OCI-LY7 (cell line): Measurements from ENCODE around the gene RABGGTB. TPM values are rescaled to one million over a fixed set of nuclear protein-coding genes. Genes with fewer than 3 reads are reported as not detected.
"Not testable (repeated sequence)": the region's sequence is repeated elsewhere in the genome, so short reads cannot be mapped to it uniquely, and the experiment has no call there.

Source experiments
- BruUV-seq: library from RNA; stranded (reverse); fragments of 400-500 nt; replicated peaks from 2 replicates; lab custom pipeline; 2021; lab: Mats Ljungman, UMichigan
- CTCF ChIA-PET: fragments of 300-600 bp; sonication (Branson Sonifier 250); formaldehyde crosslinking; loops from one replicate; lab custom pipeline; 2022; ENCODE audit warnings: antibody characterized with exemption; ENCODE audit not compliant: unreplicated experiment; lab: Charles Lee
- POLR2A ChIA-PET: fragments of 300-600 bp; sonication (Branson Sonifier 250); formaldehyde crosslinking; loops from one replicate; lab custom pipeline; 2022; ENCODE audit warnings: antibody characterized with exemption; lab: Charles Lee
- DNase-seq: peaks from one replicate; pipeline ENCODE4 v3.0.0-alpha.2; 2015; ENCODE audit warnings: low spot score
- H2AFZ ChIP-seq: fragments of 200-600 bp; sonication (generic), shearing (Covaris generic); 2 replicates; pipeline ENCODE4 v1.6.1; 2014; ENCODE audit warnings: mild to moderate bottlenecking, antibody characterized with exemption, low read length, moderate library complexity
- H3K27ac ChIP-seq: fragments of 200-600 bp; sonication (generic); 2 replicates; pipeline ENCODE4 v1.5.1; 2014; ENCODE audit warnings: mixed run types, low read depth, mild to moderate bottlenecking, moderate library complexity, low read length, inconsistent platforms; ENCODE audit not compliant: poor library complexity, severe bottlenecking
- H3K36me3 ChIP-seq: fragments of 200-600 bp; sonication (generic); 2 replicates; pipeline ENCODE4 v1.6.1; 2014; ENCODE audit warnings: mild to moderate bottlenecking, antibody characterized with exemption, low read length, moderate library complexity, mixed read lengths; ENCODE audit not compliant: insufficient read depth
- H3K4me1 ChIP-seq: fragments of 200-600 bp; sonication (generic); 2 replicates; pipeline ENCODE4 v1.5.1; 2014; ENCODE audit warnings: mild to moderate bottlenecking, low read length; ENCODE audit not compliant: insufficient read depth, poor library complexity, severe bottlenecking
- H3K4me2 ChIP-seq: fragments of 200-600 bp; sonication (generic); 2 replicates; pipeline ENCODE4 v1.6.1; 2014; ENCODE audit warnings: mild to moderate bottlenecking, low read length
- H3K4me3 ChIP-seq: fragments of 200-600 bp; sonication (generic); 2 replicates; pipeline ENCODE4 v1.5.1; 2014; ENCODE audit warnings: mild to moderate bottlenecking, low read depth, low read length; ENCODE audit not compliant: poor library complexity, severe bottlenecking
- H3K79me2 ChIP-seq: fragments of 200-600 bp; sonication (generic); 2 replicates; pipeline ENCODE4 v1.6.1; 2016; ENCODE audit warnings: low read depth, mild to moderate bottlenecking, low read length, moderate library complexity, mixed read lengths; ENCODE audit not compliant: insufficient read depth
- H3K9me2 ChIP-seq: fragments of 200-600 bp; sonication (generic); 2 replicates; pipeline ENCODE4 v1.6.1; 2016; ENCODE audit warnings: mild to moderate bottlenecking, low read length, mixed read lengths; ENCODE audit not compliant: insufficient read depth
- H3K9me3 ChIP-seq: fragments of 200-600 bp; sonication (generic); 2 replicates; pipeline ENCODE4 v1.6.1; 2014; ENCODE audit warnings: mild to moderate bottlenecking, mixed run types, low read length, mixed read lengths
- H4K20me1 ChIP-seq: fragments of 200-600 bp; sonication (generic); 2 replicates; pipeline ENCODE4 v1.6.1; 2014; ENCODE audit warnings: mild to moderate bottlenecking, antibody characterized with exemption, low read length, moderate library complexity, mixed read lengths; ENCODE audit not compliant: insufficient read depth
- CTCF ChIP-seq: fragments of 200-600 bp; sonication (generic); conservative IDR thresholded peaks from 2 replicates; pipeline ENCODE4 v1.5.1; 2014; ENCODE audit warnings: mild to moderate bottlenecking, antibody characterized with exemption, low read length, moderate library complexity, mixed read lengths
- EZH2phosphoT487 ChIP-seq: fragments of 200-600 bp; sonication (generic); IDR thresholded peaks from 2 replicates; pipeline ENCODE4 v1.6.1; 2018; ENCODE audit warnings: low read depth, borderline replicate concordance, mild to moderate bottlenecking, mixed run types, antibody characterized with exemption, low read length, moderate library complexity, mixed read lengths
- intact Hi-C: fragments of 100-400 bp; cut with micrococcal nuclease; formaldehyde crosslinking; loops from one replicate; pipeline ENCODE4 v1.10.0; 2022; ENCODE audit not compliant: unreplicated experiment
- total RNA-seq, 2 experiments: library from RNA; depleted of rRNA in 1 of 2; stranded (reverse); fragments of >200 nt in 1 of 2; shearing (Covaris generic) in 1 of 2; gene quantifications; 2 replicates each; pipeline ENCODE4 v1.2.3, GENCODE V29; 2014 to 2022

RABGGTB gene
- total RNA-seq, 2 experiments from 2014 or later = 132 to 165 TPM

GRCh38 chr1:75768016-75768415 is 18.0 kb upstream of the RABGGTB start:
- POLR2A ChIA-PET = interaction anchor here (0.6 to 1.6 kb wide), 3 partner anchors 9 to 34 kb away, joined by 3 to 5 read pairs (median 4); no protein-coding TSS in a partner anchor
- H2AFZ ChIP-seq = no peak overlapping the region
- no peaks in the 10 kb centered on the region for H3K79me2 ChIP-seq
- no peak overlapping the region for H3K4me3 ChIP-seq
- no peaks in the 10 kb centered on the region for H3K4me1 ChIP-seq
- H3K4me2 ChIP-seq = no peak overlapping the region
- peaks cover 20% of the 10 kb centered on the region for H3K36me3 ChIP-seq
- no peaks in the 10 kb centered on the region for H4K20me1 ChIP-seq
- TF ChIP-seq EZH2phosphoT487 = no peak
- TF ChIP-seq CTCF = no peak
- H3K9me2 ChIP-seq = no peaks in the 10 kb centered on the region
- CTCF ChIA-PET = no interaction called here
- no peak for DNase-seq
- no peaks in the 10 kb centered on the region for H3K9me3 ChIP-seq
- no TSS peak for BruUV-seq
- H3K27ac ChIP-seq = no peak overlapping the region
- intact Hi-C loops = no loop called here

- intact Hi-C loops = no loop called here
- no peak for TF ChIP-seq CTCF
- no peak for TF ChIP-seq EZH2phosphoT487
- no peak for DNase-seq
- no peaks in the 10 kb centered on the region for H3K79me2 ChIP-seq
- no peaks in the 10 kb centered on the region for H3K36me3 ChIP-seq
- BruUV-seq = no TSS peak
- H3K9me3 ChIP-seq = no peaks in the 10 kb centered on the region
- ChIA-PET POLR2A (interaction anchor here (0.6 to 1.1 kb wide), 3 partner anchors 30 to 1536 kb away, joined by 3 to 4 read pairs (median 3); no protein-coding TSS in a partner anchor), CTCF (no interaction called here)
- no peaks in the 10 kb centered on the region for H3K9me2 ChIP-seq
- H2AFZ ChIP-seq = no peak overlapping the region
- H3K4me2 ChIP-seq = no peak overlapping the region
- no peak overlapping the region for H3K4me3 ChIP-seq
- H4K20me1 ChIP-seq = no peaks in the 10 kb centered on the region
- no peaks in the 10 kb centered on the region for H3K4me1 ChIP-seq
- no peak overlapping the region for H3K27ac ChIP-seq
Measured at GRCh38 chr1:75770761-75771160, 15.3 kb upstream of the RABGGTB start.

GRCh38 chr1:75771978-75772377 is 14.1 kb upstream of the RABGGTB start:
- POLR2A ChIA-PET = no interaction called here
- intact Hi-C loops = no loop called here

GRCh38 chr1:75777812-75778211 is 8.2 kb upstream of the RABGGTB start:
- H2AFZ ChIP-seq, H4K20me1 ChIP-seq, BruUV-seq, H3K27ac ChIP-seq, H3K9me3 ChIP-seq, H3K4me3 ChIP-seq, H3K4me2 ChIP-seq, H3K36me3 ChIP-seq, intact Hi-C loops, H3K4me1 ChIP-seq, CTCF ChIA-PET, H3K79me2 ChIP-seq, DNase-seq, H3K9me2 ChIP-seq: not testable (repeated sequence)
- POLR2A ChIA-PET = interaction anchor here (0.6 to 0.8 kb wide), 2 partner anchors 31 to 38 kb away, joined by 3 to 7 read pairs; no protein-coding TSS in a partner anchor

More at GRCh38 chr1:75771978-75772377, 14.1 kb upstream of the RABGGTB start:
- Histone ChIP-seq H3K27ac (no peak overlapping the region), H2AFZ (no peak overlapping the region), H3K4me3 (no peak overlapping the region), H3K4me1 (no peaks in the 10 kb centered on the region), H4K20me1 (no peaks in the 10 kb centered on the region), H3K4me2 (no peak overlapping the region), H3K36me3 (no peaks in the 10 kb centered on the region), H3K9me2 (no peaks in the 10 kb centered on the region), H3K9me3 (no peaks in the 10 kb centered on the region), H3K79me2 (no peaks in the 10 kb centered on the region)
- DNase-seq = no peak
- BruUV-seq = no TSS peak
- TF ChIP-seq EZH2phosphoT487 = no peak
- no peak for TF ChIP-seq CTCF
- CTCF ChIA-PET = interaction anchor here (0.5 kb wide), 1 partner anchor 13 kb away, joined by 3 read pairs; no protein-coding TSS in a partner anchor
